ACHN (cell line): Measurements from ENCODE around the gene TEX30.
"Not testable (repeated sequence)": the region's sequence is repeated elsewhere in the genome, so short reads cannot be mapped to it uniquely, and the experiment has no call there.

Experiments used
- DNase-seq: peaks from one replicate; pipeline ENCODE4 v3.0.0-alpha.2; 2015
- in situ Hi-C: cut with HindIII; loops from 2 replicates; pipeline ENCODE4 v1.10.0; 2017; ENCODE audit warnings: low sequenced_read_pairs, low pct_ligation_motif_present, low pct_unique_long_range_greater_than_20kb

The TEX30 gene

DNA sequence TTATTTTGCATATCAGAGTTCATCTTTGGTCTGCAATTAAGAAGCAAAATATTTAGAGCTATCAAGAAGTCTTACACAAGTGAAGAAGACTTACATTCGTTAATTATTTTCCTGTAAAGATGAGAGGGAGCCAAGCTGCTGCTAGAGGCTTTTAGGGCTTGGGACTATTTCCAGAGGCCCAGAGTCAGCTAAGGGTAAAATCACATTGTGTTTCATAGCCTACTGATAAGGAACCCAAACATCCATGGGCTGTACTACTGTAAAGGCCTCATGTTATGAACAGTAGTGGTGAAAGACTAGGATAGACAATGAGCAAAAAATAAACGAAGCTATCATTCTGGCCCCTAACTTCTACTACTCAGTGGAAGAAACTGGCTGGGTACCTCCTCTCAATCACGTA, 10.9 kb upstream of the TEX30 start:
- DNase-seq, result no peak
- in situ Hi-C loops, result no loop called here

DNA sequence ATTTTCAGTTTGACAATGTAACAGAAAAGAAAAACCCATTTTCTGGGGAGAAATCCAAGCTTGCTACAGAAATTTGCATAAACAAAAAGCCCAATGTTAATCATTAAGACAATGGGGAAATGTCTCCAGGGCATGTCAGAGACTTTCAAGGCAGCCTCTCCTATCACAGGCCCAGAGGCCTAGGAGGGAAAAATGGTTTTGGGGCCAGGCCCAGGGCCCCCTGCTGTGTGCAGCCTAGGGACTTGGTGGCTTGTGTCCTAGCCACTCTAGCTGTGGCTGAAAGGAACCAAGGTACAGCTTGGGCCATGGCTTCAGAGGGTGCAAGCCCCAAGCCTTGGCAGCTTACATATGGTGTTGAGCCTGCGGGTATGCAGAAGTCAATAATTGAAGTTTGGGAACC, 8.0 kb upstream of the TEX30 start:
- in situ Hi-C loops, result no loop called here

DNA sequence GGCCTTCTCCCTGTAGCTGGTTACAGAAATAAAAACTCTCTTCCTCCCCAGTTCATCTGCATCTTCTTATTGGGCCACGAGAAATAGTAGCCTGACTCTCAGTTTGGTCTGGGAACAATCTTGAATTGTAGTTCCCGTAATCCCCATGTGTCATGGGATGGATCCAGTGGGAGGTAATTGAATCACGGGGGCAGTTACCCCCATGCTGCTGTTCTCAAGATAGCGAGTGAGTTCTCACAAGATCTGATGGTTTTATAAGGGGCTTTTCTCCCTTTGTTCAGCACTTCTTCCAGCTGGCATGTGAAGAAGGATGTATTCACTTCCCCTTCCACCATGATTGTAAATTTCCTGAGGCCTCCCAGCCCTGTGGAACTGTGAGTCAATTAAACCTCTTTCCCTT, 7.1 kb upstream of the TEX30 start:
- DNase-seq, in situ Hi-C loops: not testable (repeated sequence)

More for the DNA sequence above, 8.0 kb upstream of the TEX30 start:
- no peak for DNase-seq

DNA sequence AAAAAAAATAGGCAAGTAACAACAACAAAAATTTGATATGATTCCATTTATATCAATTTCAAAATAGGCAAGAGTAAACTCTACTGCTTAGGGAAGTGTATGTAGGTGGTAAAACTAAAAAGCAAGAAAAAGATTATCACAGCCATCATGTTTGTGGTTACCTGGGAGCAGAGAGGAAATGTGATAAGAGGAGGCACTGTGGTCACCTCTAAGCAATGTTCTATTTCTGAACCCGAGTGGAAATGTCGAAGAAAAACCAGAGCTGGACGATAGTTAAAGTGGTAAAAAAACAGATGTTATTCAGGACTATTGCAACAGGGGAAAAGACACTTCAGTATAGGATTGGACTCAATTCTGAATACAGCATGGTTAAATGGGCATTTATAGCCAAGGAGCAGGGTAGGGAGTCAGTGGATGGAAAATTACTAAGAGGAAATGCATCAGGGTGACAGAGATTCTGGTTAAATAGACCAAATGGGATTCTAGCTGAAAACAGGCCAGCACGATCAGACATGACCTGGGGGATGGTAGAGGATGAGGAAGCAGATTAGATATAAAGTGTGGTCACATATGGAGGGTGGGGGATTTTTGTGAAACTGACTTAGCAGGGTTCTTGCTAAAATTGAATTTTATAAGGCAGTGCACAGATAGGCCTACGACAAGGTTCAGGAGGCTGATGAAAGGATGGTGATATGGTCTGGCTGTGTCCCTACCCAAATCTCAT, 6.0 kb upstream of the TEX30 start:
- DNase-seq, result no peak
- in situ Hi-C loops, result no loop called here

DNA sequence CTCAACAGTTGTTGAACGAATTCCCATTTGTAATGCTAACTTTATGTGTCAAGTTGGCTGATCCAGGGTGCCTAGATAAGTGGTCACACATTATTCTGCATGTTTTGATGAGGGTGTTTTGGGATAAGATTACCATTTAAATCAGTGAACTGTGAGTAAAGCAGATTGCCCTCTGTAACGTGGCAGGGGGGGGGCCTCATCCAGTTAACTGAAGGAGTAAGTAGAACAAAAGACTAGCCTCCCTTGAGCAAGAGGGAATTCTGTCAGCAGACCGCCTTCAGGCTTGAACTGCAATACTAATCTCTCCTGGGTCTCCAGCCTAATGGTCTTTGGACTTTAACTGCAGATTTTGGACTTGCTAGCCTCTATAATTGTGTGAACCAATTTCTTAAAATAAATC, 4.2 kb upstream of the TEX30 start:
- in situ Hi-C loops, result no loop called here
- DNase-seq, result no peak

DNA sequence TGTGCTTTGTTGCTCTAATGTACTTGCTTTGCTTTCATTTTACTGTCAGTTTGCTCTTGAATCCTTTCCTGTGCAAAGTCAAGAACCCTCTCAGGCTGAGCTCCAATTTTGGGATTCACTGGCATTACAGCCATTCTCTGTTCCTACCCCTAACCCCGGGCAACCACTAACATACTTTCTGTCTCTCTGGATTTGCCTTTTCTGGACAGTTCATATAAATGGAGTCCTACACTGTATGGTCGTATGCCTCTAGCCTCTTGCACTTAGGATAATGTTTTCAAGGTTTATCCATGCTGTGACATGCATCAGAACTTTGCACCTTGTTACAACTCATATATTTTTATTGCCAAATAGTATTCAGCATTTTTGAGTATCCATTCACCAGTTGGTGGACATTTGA, 2.7 kb upstream of the TEX30 start:
- in situ Hi-C loops, result no loop called here
- no peak for DNase-seq

DNA sequence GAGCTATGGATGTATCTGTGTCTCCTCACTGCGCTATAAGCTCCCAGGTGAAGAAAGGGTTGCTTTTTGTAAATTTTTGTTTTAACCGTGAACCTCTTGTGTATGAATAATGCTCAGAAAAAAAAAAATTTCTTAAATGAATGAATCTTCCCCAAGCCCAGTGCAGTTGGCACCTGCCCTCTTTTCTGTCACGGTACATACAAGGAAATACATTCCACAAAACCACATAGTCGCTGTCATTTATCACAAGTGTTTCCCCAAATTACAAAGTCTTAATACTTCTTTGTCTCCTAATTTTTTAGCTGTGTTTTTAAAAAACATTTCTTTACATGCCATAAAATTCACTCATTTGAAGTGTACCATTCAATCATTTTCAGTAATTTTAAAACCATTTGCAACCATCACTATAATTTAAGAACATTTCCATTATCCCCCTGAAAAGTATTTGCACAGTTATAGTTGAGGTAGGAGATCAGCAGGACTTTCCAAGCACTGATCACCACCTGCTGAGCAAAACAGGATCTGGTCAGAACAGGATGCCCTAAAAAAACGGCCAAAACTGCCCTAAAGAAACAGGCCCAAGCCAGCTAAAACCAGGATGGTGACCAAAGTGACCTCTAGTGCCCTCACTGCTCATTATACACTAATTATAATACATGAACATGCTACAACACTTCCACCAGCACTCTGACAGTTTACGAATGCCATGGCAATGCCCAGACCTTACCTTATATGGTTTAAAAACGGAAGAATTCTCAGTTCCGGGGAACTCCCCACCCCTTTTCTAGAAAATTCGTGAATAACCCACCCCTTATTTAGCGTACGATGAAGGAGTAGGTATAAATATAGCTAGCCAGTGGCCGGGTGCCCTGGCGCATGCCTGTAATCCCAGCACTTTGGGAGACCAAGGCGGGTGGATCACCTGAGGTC, 1.3 kb upstream of the TEX30 start:
- DNase-seq, result no peak
- in situ Hi-C loops, result no loop called here

DNA sequence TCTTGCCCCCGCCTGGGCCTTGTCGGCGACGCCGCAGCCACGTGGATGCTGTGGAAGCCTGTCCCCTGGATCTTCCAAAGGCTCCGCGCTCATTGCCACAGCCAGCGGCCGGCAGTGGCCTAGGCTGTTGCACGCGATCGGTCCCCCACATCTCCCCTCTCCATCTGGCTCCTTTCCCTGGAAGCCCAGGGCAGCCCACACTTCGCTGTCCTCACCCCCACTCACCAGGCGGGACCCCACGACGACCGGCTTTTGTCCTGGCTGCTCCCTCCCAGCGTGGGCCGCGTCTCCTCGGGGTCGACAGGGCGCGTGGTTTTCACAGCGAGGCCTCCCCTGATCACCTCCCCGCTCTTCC, 605 bp upstream of the TEX30 start:
- in situ Hi-C loops, result no loop called here
- DNase-seq, result no peak

DNA sequence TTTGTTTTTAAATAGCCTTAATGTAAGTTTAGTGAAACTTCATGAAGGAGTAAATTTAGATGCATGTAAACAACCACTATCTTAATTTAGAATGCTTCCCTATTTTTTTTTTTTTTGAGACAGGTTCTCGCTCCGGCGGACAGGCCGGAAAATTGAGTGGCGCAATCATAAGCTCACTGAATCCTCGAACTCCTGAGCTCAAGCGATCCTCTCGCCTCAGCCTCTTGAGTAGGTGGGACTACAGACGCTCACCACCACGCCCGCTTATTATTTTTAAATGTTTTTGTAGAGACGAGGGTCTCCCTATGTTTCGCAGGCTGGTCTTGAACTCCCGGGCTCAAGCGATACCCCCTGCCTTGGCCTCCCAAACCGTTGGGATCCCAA, 1.6 kb downstream of the TEX30 start:
- in situ Hi-C loops, result no loop called here
- no peak for DNase-seq

DNA sequence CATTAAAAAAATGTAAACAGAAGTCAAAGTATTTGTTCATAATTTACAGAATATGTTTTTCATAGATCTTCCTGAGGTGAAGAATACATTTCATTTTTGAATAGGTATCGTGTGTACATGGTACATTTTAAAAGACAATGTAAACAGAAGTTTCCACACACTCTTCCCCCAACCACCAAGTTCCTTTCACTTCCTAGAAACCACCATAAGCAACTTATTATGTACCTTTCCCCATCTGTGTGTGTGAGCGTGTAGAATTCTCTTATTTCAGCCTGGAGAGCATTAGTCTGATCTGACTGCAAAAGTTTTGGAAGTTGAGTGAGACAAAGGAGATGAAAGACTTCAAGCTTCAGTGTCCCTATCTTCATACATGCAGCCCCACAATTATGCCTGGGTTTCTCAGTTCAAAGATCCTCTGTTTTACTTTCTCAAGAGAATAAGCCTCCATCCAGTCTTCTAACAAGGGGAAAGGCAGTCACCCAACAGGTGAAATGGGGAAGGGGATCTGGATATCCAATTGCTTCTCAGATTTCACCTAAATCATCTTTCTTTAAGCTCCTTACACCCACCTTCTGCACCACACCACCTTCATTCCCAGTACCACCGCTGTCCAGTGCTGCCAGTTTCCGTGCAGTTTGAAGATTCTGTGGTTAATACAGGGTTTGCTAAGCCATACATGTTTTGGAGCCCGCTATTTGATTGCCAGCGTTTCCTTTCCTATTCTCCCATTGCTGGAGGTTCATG, 2.1 kb downstream of the TEX30 start:
- DNase-seq, result no peak
- in situ Hi-C loops, result no loop called here

DNA sequence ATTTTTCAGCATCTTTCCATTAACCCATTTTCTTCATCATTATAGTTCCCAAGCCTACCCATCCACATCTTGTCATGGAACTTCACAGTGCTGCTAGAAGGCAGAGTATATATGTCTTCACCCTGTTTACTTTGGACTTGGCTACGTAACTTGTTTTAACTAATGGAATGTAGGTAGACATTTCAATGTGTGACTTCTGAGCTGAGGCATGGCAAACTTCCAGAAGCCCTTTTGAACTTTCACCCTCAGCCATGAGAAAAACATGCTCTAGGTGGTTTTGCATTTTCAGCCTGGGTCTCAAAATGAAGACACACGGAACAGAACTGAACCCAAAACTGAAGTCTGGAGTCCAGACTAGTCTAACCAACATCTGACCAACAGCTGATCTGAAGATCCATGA, 3.2 kb downstream of the TEX30 start:
- no peak for DNase-seq
- in situ Hi-C loops, result no loop called here

DNA sequence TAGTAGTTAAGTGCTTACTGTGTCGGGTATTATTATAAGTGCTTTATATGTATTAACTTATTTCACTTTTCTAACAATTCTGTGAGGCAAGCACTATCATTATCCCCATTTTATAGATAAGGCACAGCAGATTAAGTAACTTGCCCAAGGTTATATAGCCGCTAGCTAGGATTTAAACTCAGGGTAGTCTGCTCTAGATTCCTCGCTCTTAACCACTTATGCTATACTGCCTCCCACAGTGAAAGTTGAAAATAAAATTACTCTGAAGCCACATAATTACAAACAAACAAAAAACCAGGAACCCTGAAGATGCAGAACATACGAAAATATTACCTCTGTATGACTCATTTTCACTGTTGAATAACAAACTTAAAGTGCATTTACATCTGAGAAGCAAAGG, 3.9 kb downstream of the TEX30 start:
- in situ Hi-C loops, result no loop called here

DNA sequence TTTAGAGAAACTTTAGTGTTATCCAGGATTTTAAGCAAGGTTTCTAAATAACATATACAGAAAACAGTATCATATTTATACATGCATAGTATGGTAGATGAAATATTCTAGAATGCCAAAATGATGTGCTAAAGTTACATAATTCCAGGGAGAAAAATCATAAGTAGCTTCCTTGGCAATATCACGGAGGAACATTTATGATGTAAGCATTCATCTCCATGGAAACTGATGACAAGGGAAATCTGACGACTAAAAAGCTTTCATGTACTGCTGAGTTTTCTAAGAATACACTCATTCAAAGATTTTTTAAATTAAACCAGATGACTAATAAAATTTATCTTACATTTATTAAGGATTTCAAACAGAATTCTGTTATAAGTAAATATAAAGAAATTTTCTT, 4.7 kb downstream of the TEX30 start:
- in situ Hi-C loops, result no loop called here
- DNase-seq, result no peak

More for the DNA sequence above, 3.9 kb downstream of the TEX30 start:
- no peak for DNase-seq

DNA sequence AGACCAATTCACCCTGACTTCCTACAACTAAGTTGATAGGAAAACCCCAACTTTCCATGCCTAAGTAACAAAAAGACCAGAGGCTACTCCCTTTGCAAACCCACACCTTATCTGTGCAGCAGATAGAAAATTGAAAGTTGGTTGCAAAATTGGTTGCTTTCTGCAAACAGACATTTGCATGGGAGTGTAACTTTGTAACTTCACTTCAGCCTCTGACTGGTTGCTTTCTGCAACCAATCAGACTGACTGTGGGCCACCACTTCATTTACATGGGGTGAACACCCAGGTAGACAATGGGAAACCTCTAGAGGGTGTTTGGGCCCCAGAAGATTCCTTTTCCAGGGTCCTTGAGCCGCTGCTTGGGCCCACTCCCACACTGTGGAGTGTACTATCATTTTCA, 9.8 kb downstream of the TEX30 start:
- DNase-seq, result no peak
- in situ Hi-C loops, result no loop called here

DNA sequence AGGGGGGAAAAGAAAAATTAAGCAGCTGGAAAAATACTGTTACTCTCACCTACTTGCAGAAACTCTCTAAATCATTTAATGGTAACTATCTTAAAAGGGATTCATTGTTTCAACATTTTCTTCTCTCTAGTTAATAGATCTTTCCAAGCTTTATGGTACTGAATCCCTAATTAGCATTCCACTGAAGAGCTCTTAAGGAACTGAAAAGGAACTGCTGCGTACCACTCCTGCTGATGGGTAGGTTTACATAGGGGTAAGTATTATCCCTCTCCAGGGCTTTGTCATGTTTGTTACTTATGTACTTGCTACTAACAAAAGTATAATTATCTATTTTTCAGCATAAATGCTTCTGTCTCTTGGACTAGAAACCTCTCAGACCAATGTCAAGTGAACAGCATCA, 12.5 kb downstream of the TEX30 start:
- in situ Hi-C loops, result no loop called here
- DNase-seq, result no peak

DNA sequence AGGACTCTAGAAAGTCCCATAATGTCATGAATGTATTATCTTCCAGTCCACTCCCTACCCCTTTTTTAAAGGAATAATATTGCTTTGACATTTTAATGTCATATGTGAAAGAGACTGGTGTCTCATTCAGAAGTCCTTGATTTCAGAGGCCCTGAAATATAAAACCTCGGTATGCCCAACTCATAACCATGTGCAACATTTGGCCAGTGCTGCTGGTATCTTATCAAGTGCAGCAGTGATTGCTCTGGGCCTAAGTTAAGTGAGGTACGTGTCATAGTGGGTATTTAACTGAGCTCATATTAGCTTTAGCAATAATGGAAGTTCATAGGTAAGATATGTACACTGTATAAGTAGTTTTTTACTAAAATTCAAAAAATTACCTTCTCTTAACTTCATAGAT, 14.7 kb downstream of the TEX30 start:
- no peak for DNase-seq
- in situ Hi-C loops, result no loop called here

DNA sequence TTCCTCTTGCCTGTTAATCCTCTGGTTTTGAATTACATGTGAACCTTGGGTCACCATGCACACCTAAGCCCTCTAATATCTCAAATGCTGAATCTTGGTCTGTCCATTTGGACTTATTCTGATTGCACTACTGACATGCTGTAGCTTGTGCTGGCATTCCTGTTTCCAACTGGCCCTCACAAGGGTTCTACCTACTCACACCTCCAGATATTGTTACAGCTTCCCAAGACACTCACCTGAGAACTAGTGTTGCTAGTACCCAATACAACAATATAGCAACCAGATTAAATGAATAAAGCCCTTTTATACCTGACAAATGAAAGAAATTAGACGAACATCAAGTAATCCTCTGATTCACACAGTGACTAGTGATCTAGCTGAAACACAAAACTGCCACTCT, 16.6 kb downstream of the TEX30 start:
- in situ Hi-C loops, result no loop called here
- DNase-seq, result no peak

DNA sequence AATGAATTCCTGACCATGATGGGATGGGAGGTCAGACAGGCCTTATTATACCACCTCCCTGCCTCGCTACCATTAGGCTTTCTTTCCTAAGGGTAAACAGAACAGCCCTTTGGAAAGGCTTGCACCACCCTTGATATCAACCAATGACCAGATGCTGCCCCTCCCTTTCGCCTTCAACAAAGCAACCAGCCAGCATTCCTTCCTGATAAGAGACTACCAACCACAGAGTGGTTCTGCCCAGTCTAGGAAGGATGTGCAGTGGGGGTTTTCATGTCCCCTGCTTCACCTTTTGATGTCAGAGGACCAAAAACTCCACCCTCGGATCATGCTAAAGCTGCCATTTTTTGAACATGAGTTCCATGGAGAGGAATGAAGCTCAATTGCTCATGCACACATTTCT, 21.7 kb downstream of the TEX30 start:
- DNase-seq, result no peak
- in situ Hi-C loops, result no loop called here

DNA sequence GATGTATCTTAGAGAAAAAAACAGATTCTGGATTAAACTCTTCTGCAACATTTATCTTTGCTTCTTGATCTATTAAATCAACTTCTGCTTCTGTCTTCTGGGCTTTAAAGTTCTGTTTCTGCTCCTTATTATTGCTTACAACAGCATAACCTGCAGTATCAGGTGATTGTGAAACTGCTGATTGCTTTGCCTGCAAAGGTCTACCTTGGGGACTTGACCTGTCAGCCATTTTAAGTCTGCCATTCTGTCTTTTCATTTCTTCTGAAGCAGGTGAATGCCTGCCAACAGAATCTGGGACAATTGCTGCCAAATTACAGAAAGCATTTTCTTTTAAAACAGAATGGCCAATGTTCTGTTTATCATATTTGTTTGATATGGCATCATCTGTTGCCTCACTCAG, 31.1 kb downstream of the TEX30 start:
- no peak for DNase-seq
- in situ Hi-C loops, result no loop called here
